ENCODE data around the gene BBS7. TPM values are rescaled to one million over a fixed set of nuclear protein-coding genes. Genes with fewer than 3 reads are reported as not detected.

The BBS7 gene
- total and polyA plus RNA-seq, 2 donors (not counting 3 experiments of a cell fraction or from before 2014, with no cell fraction given), result 20.0 to 21.7 TPM

- no peak overlapping the region for H3K9ac ChIP-seq (replicated peaks; ENCODE audit: extremely low read depth, insufficient read depth, low read length)
- no peaks in the 10 kb centered on the region for H3K9me3 ChIP-seq (replicated peaks; ENCODE audit: control insufficient read depth, insufficient read depth, low read length)
- no peak for DNase-seq (ENCODE audit: low read depth, low spot score)
- peaks cover 5% of the 10 kb centered on the region for H3K79me2 ChIP-seq (ENCODE audit: control insufficient read depth, insufficient read depth, low read length)
- peaks cover 2% of the 10 kb centered on the region for H4K20me1 ChIP-seq (replicated peaks; ENCODE audit: control insufficient read depth, extremely low read depth, insufficient read depth, low read length)
- no peak overlapping the region for H3K4me3 ChIP-seq (replicated peaks in 1 of 3; ENCODE audit: insufficient read depth in 1 of 3, low read depth in 1 of 3, low read length in 3 of 3)
- no peaks in the 10 kb centered on the region for H3K4me1 ChIP-seq (ENCODE audit: control insufficient read depth, extremely low read depth, insufficient read depth, low read length)
- no TSS peak for BruUV-seq (replicated peaks)
- CTCF ChIA-PET, result interaction anchor here (1.4 to 1.5 kb wide), 2 partner anchors 8 to 11 kb away, joined by 4 read pairs; no protein-coding TSS in a partner anchor
- H3K36me3 ChIP-seq (ENCODE audit: control insufficient read depth in 2 of 2, extremely low read depth in 1 of 2, insufficient read depth in 2 of 2, low read length in 2 of 2), result peaks cover 0 to 28% of the 10 kb centered on the region in 2 experiments
- intact Hi-C loops (cut with micrococcal nuclease), result no loop called here
- H3K9me1 ChIP-seq (replicated peaks; ENCODE audit: control insufficient read depth, extremely low read depth, insufficient read depth, low read length), result no peaks in the 10 kb centered on the region
- dilution Hi-C loops (cut with MboI; ENCODE audit: extremely low pct_ligation_motif_present, low sequenced_read_pairs), result no loop called here
- FAIRE-seq, result no peak
- no peak overlapping the region for H2AFZ ChIP-seq (ENCODE audit: low read depth, low read length)
- H3K27ac ChIP-seq (ENCODE audit: insufficient read depth, low read depth, low read length), result no peak overlapping the region
- H3K27me3 ChIP-seq (ENCODE audit: control insufficient read depth in 2 of 2, insufficient read depth in 2 of 2, low read length in 2 of 2), result no peaks in the 10 kb centered on the region
- no peak overlapping the region for H3K4me2 ChIP-seq (ENCODE audit: insufficient read depth, low read length)
- POLR2A ChIA-PET, result no interaction called here
- TF ChIP-seq FOS (IDR thresholded peaks at IDR 0.05; ENCODE audit: borderline replicate concordance, insufficient read depth, low read length) (no peak), MYC (IDR thresholded peaks at IDR 0.05; ENCODE audit: low read depth, low read length) (no peak), CTCF (IDR thresholded peaks at IDR 0.05; ENCODE audit: extremely low read depth in 1 of 2, insufficient read depth in 1 of 2, low read depth in 1 of 2, low read length in 2 of 2) (no peak), GATA2 (IDR thresholded peaks at IDR 0.05; ENCODE audit: insufficient read depth, insufficient read length, low read depth, low read length) (no peak), JUN (IDR thresholded peaks at IDR 0.05; ENCODE audit: borderline replicate concordance, insufficient read depth, insufficient read length, low read depth) (no peak), POLR2A (IDR thresholded peaks at IDR 0.05; ENCODE audit: low read depth, low read length) (no peak), EZH2 (IDR thresholded peaks at IDR 0.05; ENCODE audit: borderline replicate concordance, low read depth, low read length, severe bottlenecking) (no peak), POLR2AphosphoS5 (IDR thresholded peaks at IDR 0.05; ENCODE audit: insufficient read depth, low read depth, low read length) (no peak)
- TF ChIP-seq, protein P1, sequence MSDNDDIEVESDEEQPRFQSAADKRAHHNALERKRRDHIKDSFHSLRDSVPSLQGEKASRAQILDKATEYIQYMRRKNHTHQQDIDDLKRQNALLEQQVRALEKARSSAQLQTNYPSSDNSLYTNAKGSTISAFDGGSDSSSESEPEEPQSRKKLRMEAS (IDR thresholded peaks at IDR 0.05; ENCODE audit: insufficient read depth, insufficient read length), result no peak
Measured at GRCh38 chr4:121811122-121811521, 59.2 kb downstream of the BBS7 start.
